TTC549 (cell line): ENCODE measurements around the gene SLC5A10.
"Not testable (repeated sequence)": the region's sequence is repeated elsewhere in the genome, so short reads cannot be mapped to it uniquely, and the experiment has no call there.

Source experiments
- FAIRE-seq: peaks from 2 replicates; lab custom pipeline; 2012; peaks lifted over from hg19 to GRCh38; lab: Jason Lieb, UNC

Gene SLC5A10

GRCh38 chr17:18947866-18948265 is 4.1 kb upstream of the SLC5A10 start:
- no peak for FAIRE-seq

- no peak for FAIRE-seq
Observed at GRCh38 chr17:18948476-18949006, 3.4 kb upstream of the SLC5A10 start.

GRCh38 chr17:18949566-18949965 is 2.4 kb upstream of the SLC5A10 start:
- FAIRE-seq, result no peak

GRCh38 chr17:18950346-18950745 is 1.6 kb upstream of the SLC5A10 start:
- no peak for FAIRE-seq

- no peak for FAIRE-seq
Observed at GRCh38 chr17:18950944-18951905, 740 bp upstream of the SLC5A10 start.

- FAIRE-seq, result no peak
Observed at GRCh38 chr17:18953231-18953728, 1.3 kb downstream of the SLC5A10 start.

- FAIRE-seq, result no peak
Observed at GRCh38 chr17:18954321-18954720, 2.4 kb downstream of the SLC5A10 start.

- FAIRE-seq, result no peak
Observed at GRCh38 chr17:18955009-18955408, 3.0 kb downstream of the SLC5A10 start.

GRCh38 chr17:18956021-18956420 is 4.1 kb downstream of the SLC5A10 start:
- FAIRE-seq, result not testable (repeated sequence)

GRCh38 chr17:18956581-18956980 is 4.6 kb downstream of the SLC5A10 start:
- FAIRE-seq, result no peak

GRCh38 chr17:18957831-18958230 is 5.9 kb downstream of the SLC5A10 start:
- no peak for FAIRE-seq

GRCh38 chr17:18958611-18959010 is 6.6 kb downstream of the SLC5A10 start:
- FAIRE-seq, result no peak

GRCh38 chr17:18959071-18959844 is 7.3 kb downstream of the SLC5A10 start:
- no peak for FAIRE-seq

GRCh38 chr17:18959845-18960240 is 7.9 kb downstream of the SLC5A10 start:
- FAIRE-seq, result no peak

- FAIRE-seq, result no peak
Observed at GRCh38 chr17:18960241-18960665, 8.3 kb downstream of the SLC5A10 start.

- FAIRE-seq, result no peak
Observed at GRCh38 chr17:18960803-18961511, 9.0 kb downstream of the SLC5A10 start.

GRCh38 chr17:18961634-18962493 is 9.9 kb downstream of the SLC5A10 start:
- FAIRE-seq, result no peak

GRCh38 chr17:18962494-18962815 is 10.5 kb downstream of the SLC5A10 start:
- FAIRE-seq, result no peak

- no peak for FAIRE-seq
Observed at GRCh38 chr17:18963126-18964017, 11.4 kb downstream of the SLC5A10 start.

- FAIRE-seq, result no peak
Observed at GRCh38 chr17:18964018-18964351, 12.0 kb downstream of the SLC5A10 start.
